GM19324 (cell line): ENCODE measurements around the gene SAE1.

Source experiments
- ATAC-seq: cut with Tn5 transposase; IDR thresholded peaks from one replicate; pipeline ENCODE4 v1.9.1; 2021; ENCODE audit warnings: mild to moderate bottlenecking, moderate library complexity; ENCODE audit not compliant: unreplicated experiment, low FRiP score

The SAE1 gene

GRCh38 chr19:47157431-47158321, 27.0 kb downstream of the SAE1 start:
- no peak for ATAC-seq

- ATAC-seq = no peak
Measured at GRCh38 chr19:47158367-47158791, 27.7 kb downstream of the SAE1 start.

- ATAC-seq = no peak
Measured at GRCh38 chr19:47158879-47159503, 28.4 kb downstream of the SAE1 start.

- no peak for ATAC-seq
Measured at GRCh38 chr19:47161876-47162489, 31.3 kb downstream of the SAE1 start.

GRCh38 chr19:47168065-47168464, 37.4 kb downstream of the SAE1 start:
- ATAC-seq = no peak

GRCh38 chr19:47172666-47173455, 42.2 kb downstream of the SAE1 start:
- ATAC-seq = no peak

GRCh38 chr19:47176071-47176626, 45.5 kb downstream of the SAE1 start:
- no peak for ATAC-seq

GRCh38 chr19:47176627-47177090, 46.0 kb downstream of the SAE1 start:
- ATAC-seq = no peak

GRCh38 chr19:47179653-47180310, 49.1 kb downstream of the SAE1 start:
- ATAC-seq = no peak

- ATAC-seq = no peak
Measured at GRCh38 chr19:47183601-47184000, 53.0 kb downstream of the SAE1 start.

- peak; percentile 92 for ATAC-seq
Measured at GRCh38 chr19:47186446-47187334, 56.1 kb downstream of the SAE1 start.

GRCh38 chr19:47187335-47187655, 56.7 kb downstream of the SAE1 start:
- no peak for ATAC-seq

- ATAC-seq = no peak
Measured at GRCh38 chr19:47187797-47188196, 57.2 kb downstream of the SAE1 start.

GRCh38 chr19:47188507-47189033, 57.9 kb downstream of the SAE1 start:
- ATAC-seq = no peak

- ATAC-seq = no peak
Measured at GRCh38 chr19:47190167-47190727, 59.6 kb downstream of the SAE1 start.

GRCh38 chr19:47195434-47195833, 64.8 kb downstream of the SAE1 start:
- ATAC-seq = no peak

- no peak for ATAC-seq
Measured at GRCh38 chr19:47197141-47197540, 66.5 kb downstream of the SAE1 start.

GRCh38 chr19:47200530-47200929, 69.9 kb downstream of the SAE1 start:
- ATAC-seq = no peak
